Tibial nerve (tissue), 3 donors: ENCODE results near the gene AGO3.

Experiments used
- CTCF ChIP-seq, 5 experiments: fragments of 200-600 bp in 3 of 5; fragments of 450-650 bp in 2 of 5; sonication (generic) in 3 of 5; IDR thresholded peaks; one replicate each; pipeline ENCODE4 v1.5.1; 2016 to 2019; ENCODE audit warnings: antibody characterized with exemption in 5 of 5, mild to moderate bottlenecking in 3 of 5, moderate library complexity in 2 of 5
- POLR2A ChIP-seq, 2 donors: fragments of 450-650 bp; IDR thresholded peaks; one replicate each; pipeline ENCODE4 v1.6.1; 2017; ENCODE audit warnings: antibody characterized with exemption in 2 of 2, mild to moderate bottlenecking in 2 of 2, moderate library complexity in 2 of 2

DNA sequence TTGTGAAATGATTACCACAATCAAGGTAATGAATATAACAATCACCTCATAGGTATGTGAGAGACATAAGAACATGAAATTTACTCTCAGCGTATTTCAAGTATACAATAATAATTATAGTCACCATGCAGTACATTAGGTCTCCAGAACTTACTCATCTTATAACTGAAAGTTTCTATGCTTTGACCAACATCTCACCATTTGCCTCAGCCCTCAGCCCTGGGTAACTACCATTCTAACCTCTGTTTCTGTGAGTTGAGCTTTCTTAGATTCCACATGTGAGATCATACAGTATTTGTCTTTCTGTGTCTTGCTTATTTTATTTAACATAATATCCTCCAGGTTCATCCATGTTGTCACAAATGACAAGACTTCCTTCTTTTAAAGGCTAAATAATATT is 57.3 kb downstream of the AGO3 start:
- no peak for TF ChIP-seq CTCF (IDR thresholded peaks at IDR 0.05)
- TF ChIP-seq POLR2A (IDR thresholded peaks at IDR 0.05), result no peak
